ENCODE data around the gene MIOS.
"Not testable (repeated sequence)": the region's sequence is repeated elsewhere in the genome, so short reads cannot be mapped to it uniquely, and the experiment has no call there.

Gene MIOS

DNA sequence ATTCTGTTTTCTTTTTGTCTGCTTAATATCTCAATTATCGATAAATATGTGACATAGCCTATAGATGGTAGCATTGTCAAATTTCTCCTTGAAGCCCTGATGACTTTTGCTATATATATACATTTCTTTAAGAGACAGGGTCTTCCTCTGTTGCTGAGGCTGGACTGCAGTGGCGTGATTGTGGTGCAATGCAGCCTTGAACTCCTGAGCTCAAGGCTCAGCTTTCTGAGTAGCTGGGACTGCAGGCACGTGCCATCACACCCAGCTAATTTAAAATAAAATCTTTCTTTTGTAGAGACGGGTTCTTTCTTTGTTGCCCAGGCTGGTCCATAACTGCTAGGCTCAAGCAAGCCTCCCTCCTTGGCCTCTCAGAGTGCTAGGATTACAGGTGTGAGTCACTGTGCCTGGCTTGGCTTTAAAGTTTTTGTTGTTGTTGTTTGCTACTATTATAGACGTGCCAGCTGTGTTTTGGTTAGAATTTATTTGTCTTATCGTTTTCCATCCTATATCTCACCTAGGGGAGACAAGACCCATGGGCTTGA lies 80.9 kb downstream of the MIOS start:
- no peaks in the 10 kb centered on the region for H3K36me3 ChIP-seq (ENCODE audit: control insufficient read depth in 1 of 2, insufficient read depth in 2 of 2, low read length in 2 of 2)
- H3K4me1 ChIP-seq (ENCODE audit: control insufficient read depth in 1 of 2, insufficient read depth in 2 of 2, low read length in 2 of 2) = no peaks in the 10 kb centered on the region
- no peak overlapping the region for H3K27ac ChIP-seq (ENCODE audit: low read length)

DNA sequence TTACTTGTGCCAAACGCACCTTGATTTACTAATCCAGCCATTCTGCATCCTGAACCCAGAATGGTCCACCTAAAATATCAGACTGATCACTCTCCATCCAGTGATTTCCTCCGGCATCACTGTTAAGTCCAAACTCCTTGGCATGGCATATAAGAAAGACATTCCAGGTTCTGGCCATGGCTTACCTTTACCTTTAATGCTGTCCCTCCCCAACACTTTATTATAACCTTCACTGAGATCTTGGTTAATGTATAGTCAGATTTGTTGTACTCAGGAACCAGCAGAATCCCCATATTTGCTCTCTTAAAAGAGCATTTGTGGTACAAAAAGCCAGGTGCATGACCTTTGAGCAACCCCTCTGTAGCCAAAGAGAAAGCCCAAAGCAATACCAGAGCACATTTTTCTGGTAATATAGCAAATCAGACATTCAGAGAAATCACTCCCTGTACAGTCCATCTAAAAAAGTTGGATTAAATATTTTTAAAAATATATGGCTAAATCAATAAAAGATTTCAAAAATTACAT lies 84.1 kb downstream of the MIOS start:
- Histone ChIP-seq H3K4me1 (ENCODE audit: control insufficient read depth in 1 of 2, insufficient read depth in 2 of 2, low read length in 2 of 2) (no peaks in the 10 kb centered on the region), H3K27me3 (ENCODE audit: low read depth, low read length) (no peaks in the 10 kb centered on the region), H3K27ac (ENCODE audit: low read length) (no peak overlapping the region), H3K4me3 (ENCODE audit: low read depth in 1 of 2, low read length in 2 of 2) (no peak overlapping the region), H3K36me3 (ENCODE audit: control insufficient read depth in 1 of 2, insufficient read depth in 2 of 2, low read length in 2 of 2) (no peaks in the 10 kb centered on the region), H3K9me3 (ENCODE audit: control insufficient read depth in 1 of 2, low read length in 2 of 2) (no peaks in the 10 kb centered on the region)

More for the DNA sequence above, 80.9 kb downstream of the MIOS start:
- Histone ChIP-seq H3K4me3 (ENCODE audit: low read depth in 1 of 2, low read length in 2 of 2) (no peak overlapping the region), H3K9me3 (ENCODE audit: control insufficient read depth in 1 of 2, low read length in 2 of 2) (no peaks in the 10 kb centered on the region), H3K27me3 (ENCODE audit: low read depth, low read length) (no peaks in the 10 kb centered on the region)

DNA sequence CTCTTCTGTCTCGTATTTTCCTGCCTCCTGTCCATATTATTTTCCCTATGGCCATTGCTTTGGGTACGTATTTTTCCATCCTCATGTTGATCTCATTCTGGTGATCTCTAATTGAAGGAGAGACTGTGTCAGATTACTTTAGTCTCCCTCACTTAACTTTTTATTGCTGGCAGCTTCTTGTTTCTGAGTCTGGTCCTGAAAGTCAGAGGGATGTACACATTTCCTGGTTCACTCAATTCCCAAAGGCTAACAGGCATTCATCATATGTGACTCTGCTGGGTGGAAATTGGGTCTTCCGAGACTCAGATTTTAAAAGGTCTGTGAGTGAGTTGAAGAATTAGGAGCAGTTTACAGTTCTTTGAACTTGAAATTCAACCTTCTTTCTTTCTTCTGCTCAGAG lies 84.8 kb downstream of the MIOS start:
- no peak overlapping the region for H3K4me3 ChIP-seq (ENCODE audit: low read depth in 1 of 2, low read length in 2 of 2)
- no peaks in the 10 kb centered on the region for H3K27me3 ChIP-seq (ENCODE audit: low read depth, low read length)

DNA sequence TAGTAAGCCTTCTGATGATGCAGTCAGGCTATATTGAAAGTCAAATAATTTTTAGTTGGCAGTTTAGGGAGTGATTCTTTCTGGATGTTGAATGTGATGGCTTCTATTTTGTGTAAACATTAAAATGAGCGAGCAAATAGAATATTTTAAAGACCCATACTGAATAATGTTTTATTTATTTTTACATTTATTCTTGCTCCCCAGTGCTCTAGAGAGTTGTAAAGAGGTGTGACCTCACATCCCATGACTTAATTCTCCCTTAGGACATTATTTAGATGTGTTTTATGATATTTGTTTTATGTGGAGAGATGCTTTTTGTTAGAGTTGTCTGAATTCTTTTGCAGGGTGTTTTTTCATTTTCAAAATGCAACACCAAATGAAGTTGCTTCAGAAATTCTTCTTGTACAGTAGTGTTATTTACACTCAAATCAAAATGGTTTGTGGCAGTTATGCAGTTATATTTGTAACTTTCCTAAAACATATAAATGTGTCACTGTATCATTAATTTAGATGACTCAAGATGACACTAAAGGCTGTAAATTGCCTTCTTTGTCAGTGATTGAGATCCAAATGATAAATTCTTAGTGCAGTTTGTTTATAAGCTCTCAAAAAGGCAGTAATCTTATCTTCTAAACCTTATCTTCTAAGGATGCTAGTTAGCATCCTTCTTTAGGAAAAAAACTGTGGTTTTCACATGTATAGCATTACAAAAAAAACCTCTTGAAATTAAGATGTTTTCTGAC lies 86.3 kb downstream of the MIOS start:
- Histone ChIP-seq H3K36me3 (ENCODE audit: control insufficient read depth in 1 of 2, insufficient read depth in 2 of 2, low read length in 2 of 2) (no peaks in the 10 kb centered on the region), H3K4me3 (ENCODE audit: low read depth in 1 of 2, low read length in 2 of 2) (no peak overlapping the region), H3K4me1 (ENCODE audit: control insufficient read depth in 1 of 2, insufficient read depth in 2 of 2, low read length in 2 of 2) (no peaks in the 10 kb centered on the region), H3K27me3 (ENCODE audit: low read depth, low read length) (no peaks in the 10 kb centered on the region), H3K9me3 (ENCODE audit: control insufficient read depth in 1 of 2, low read length in 2 of 2) (no peaks in the 10 kb centered on the region), H3K27ac (ENCODE audit: low read length) (no peak overlapping the region)

More for the DNA sequence above, 84.8 kb downstream of the MIOS start:
- Histone ChIP-seq H3K36me3 (ENCODE audit: control insufficient read depth in 1 of 2, insufficient read depth in 2 of 2, low read length in 2 of 2) (no peaks in the 10 kb centered on the region), H3K9me3 (ENCODE audit: control insufficient read depth in 1 of 2, low read length in 2 of 2) (no peaks in the 10 kb centered on the region), H3K27ac (ENCODE audit: low read length) (no peak overlapping the region), H3K4me1 (ENCODE audit: control insufficient read depth in 1 of 2, insufficient read depth in 2 of 2, low read length in 2 of 2) (no peaks in the 10 kb centered on the region)

DNA sequence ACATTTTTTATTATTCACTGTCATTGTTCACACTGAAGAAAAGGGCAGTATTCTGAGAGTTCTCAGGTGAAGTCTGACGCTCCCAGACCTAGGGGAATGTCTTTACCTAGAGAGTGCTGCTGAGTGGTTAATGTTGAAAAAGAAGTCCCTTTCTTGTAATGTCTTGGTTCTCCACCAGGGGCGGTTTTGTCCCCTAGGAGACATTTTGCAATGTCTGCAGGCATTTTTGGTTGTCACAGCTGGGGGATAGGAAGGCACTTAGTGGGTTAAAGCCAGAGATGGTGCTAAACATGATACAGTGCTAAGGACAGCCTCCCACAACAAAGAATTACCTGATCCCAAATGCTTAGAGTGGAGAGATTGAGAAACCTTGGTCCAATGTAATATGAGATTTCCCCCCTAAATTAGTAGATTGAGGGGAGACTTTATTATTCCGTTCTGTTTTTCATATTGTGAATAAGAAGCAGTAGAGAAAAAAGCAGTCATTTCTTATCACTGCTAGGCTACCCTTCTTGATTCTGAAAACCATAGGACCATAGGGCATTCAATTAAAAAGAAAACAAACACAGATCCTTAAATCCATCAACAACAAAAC lies 87.0 kb downstream of the MIOS start:
- Histone ChIP-seq H3K4me3 (ENCODE audit: low read depth in 1 of 2, low read length in 2 of 2) (no peak overlapping the region), H3K4me1 (ENCODE audit: control insufficient read depth in 1 of 2, insufficient read depth in 2 of 2, low read length in 2 of 2) (no peaks in the 10 kb centered on the region), H3K27me3 (ENCODE audit: low read depth, low read length) (no peaks in the 10 kb centered on the region), H3K36me3 (ENCODE audit: control insufficient read depth in 1 of 2, insufficient read depth in 2 of 2, low read length in 2 of 2) (no peaks in the 10 kb centered on the region), H3K9me3 (ENCODE audit: control insufficient read depth in 1 of 2, low read length in 2 of 2) (no peaks in the 10 kb centered on the region), H3K27ac (ENCODE audit: low read length) (no peak overlapping the region)

DNA sequence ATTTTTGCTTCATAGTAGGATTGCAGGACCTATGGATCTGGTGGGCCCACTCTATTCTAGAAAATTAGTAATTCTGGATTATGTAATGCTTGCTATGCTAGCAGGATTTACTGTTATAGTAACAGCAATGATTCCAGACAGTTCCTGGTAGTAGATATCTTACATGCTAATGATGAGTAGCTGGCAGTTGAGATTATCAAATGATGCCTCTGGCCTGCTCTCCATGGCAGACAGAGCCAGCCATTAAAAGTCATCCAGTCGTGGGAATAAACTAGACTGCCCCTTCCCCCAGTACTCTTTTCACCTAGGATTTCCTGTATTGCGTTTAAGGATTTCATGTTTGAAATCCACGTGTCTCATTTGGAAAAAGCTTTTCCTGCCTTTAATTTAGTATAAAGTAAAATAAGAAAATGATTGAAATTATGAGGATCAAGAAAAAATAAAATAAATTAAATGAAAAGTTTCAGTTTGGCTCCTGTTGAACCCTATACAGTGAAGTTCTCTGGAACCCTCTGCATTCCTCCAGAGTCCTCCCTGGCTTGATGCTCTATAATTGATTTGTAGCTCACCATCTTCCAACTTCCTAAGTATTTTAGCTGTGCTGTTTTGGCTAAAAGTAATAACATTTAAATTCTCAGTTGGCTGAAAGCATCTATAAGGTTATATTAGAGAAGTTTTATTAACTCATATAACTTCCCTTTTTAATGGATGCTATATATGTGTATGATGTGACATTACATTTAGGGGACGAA lies 88.5 kb downstream of the MIOS start:
- H3K27me3 ChIP-seq (ENCODE audit: low read depth, low read length) = no peaks in the 10 kb centered on the region
- H3K4me3 ChIP-seq (ENCODE audit: low read depth in 1 of 2, low read length in 2 of 2) = no peak overlapping the region
- H3K36me3 ChIP-seq (ENCODE audit: control insufficient read depth in 1 of 2, insufficient read depth in 2 of 2, low read length in 2 of 2) = no peaks in the 10 kb centered on the region
- no peak overlapping the region for H3K27ac ChIP-seq (ENCODE audit: low read length)
- H3K9me3 ChIP-seq (ENCODE audit: control insufficient read depth in 1 of 2, low read length in 2 of 2) = no peaks in the 10 kb centered on the region
- no peaks in the 10 kb centered on the region for H3K4me1 ChIP-seq (ENCODE audit: control insufficient read depth in 1 of 2, insufficient read depth in 2 of 2, low read length in 2 of 2)

DNA sequence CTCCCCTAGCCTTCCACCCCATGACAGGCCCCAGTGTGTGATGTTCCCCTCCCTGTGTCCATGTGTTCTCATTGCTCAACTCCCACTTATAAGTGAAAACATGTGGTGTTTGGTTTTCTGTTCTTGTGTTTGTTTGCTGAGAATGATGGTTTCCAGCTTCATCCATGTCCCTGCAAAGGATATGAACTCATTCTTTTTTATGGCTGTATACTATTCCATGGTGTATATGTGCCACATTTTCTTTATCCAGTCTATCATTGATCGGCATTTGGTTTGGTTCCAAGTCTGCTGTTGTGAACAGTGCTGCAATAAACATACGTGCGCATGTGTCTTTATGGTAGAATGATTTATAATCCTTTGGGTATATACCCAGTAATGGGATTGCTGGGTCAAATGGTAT lies 89.8 kb downstream of the MIOS start:
- not testable (repeated sequence) for H3K9me3 ChIP-seq (ENCODE audit: control insufficient read depth in 1 of 2, low read length in 2 of 2); H3K27ac ChIP-seq (ENCODE audit: low read length); H3K4me3 ChIP-seq (ENCODE audit: low read depth in 1 of 2, low read length in 2 of 2); H3K36me3 ChIP-seq (ENCODE audit: control insufficient read depth in 1 of 2, insufficient read depth in 2 of 2, low read length in 2 of 2); H3K4me1 ChIP-seq (ENCODE audit: control insufficient read depth in 1 of 2, insufficient read depth in 2 of 2, low read length in 2 of 2); H3K27me3 ChIP-seq (ENCODE audit: low read depth, low read length)
